Mesothelial cell of epicardium (in vitro differentiated cells): Measurements from ENCODE around the gene RAF1. TPM values are rescaled to one million over a fixed set of nuclear protein-coding genes. Genes with fewer than 3 reads are reported as not detected.

ENCODE experiments used
- DNase-seq, 2 experiments: peaks; one replicate each; pipeline ENCODE4 v3.0.0; 2021; ENCODE audit warnings: low spot score in 2 of 2; ENCODE audit not compliant: unreplicated experiment in 2 of 2
- H3K27ac Mint-ChIP-seq: 2 replicates; pipeline ENCODE4 v1.8.0; 2021; ENCODE audit warnings: mixed read lengths
- H3K27me3 Mint-ChIP-seq: 2 replicates; pipeline ENCODE4 v1.8.0; 2021; ENCODE audit warnings: low read depth, mixed read lengths
- H3K36me3 Mint-ChIP-seq: 2 replicates; pipeline ENCODE4 v1.8.0; 2021; ENCODE audit warnings: mixed read lengths
- H3K4me1 Mint-ChIP-seq: 2 replicates; pipeline ENCODE4 v1.8.0; 2021; ENCODE audit warnings: mixed read lengths
- H3K4me3 Mint-ChIP-seq: 2 replicates; pipeline ENCODE4 v1.8.0; 2021; ENCODE audit warnings: mild to moderate bottlenecking, moderate library complexity, mixed read lengths
- H3K9me3 Mint-ChIP-seq: 2 replicates; pipeline ENCODE4 v1.8.0; 2021; ENCODE audit warnings: mixed read lengths
- CTCF ChIP-seq: fragments of 200-600 bp; sonication (generic); IDR thresholded peaks from one replicate; pipeline ENCODE4 v1.5.0; 2021; ENCODE audit warnings: antibody characterized with exemption; ENCODE audit not compliant: unreplicated experiment
- total RNA-seq: library from RNA; stranded (reverse); gene quantifications from 3 replicates; pipeline ENCODE4 v1.2.1, GENCODE V29; 2021

The RAF1 gene
- total RNA-seq, 1 donor from 2014 or later = 116 TPM

GRCh38 chr3:12559520-12559919 is 104.4 kb downstream of the RAF1 start:
- no peak for DNase-seq
- peaks cover 2% of the 10 kb centered on the region for H3K36me3 Mint-ChIP-seq
- peaks cover 59% of the 10 kb centered on the region for H3K4me1 Mint-ChIP-seq
- H3K27ac Mint-ChIP-seq = peak overlapping the region; percentile 97
- no peaks in the 10 kb centered on the region for H3K9me3 Mint-ChIP-seq
- H3K4me3 Mint-ChIP-seq = peak overlapping the region; percentile 23
- TF ChIP-seq CTCF = no peak
- H3K27me3 Mint-ChIP-seq = peaks cover 2% of the 10 kb centered on the region

GRCh38 chr3:12558706-12559105 is 105.2 kb downstream of the RAF1 start:
- Mint-ChIP-seq H3K4me1 (peaks cover 57% of the 10 kb centered on the region), H3K4me3 (peak overlapping the region; percentile 82), H3K27me3 (peaks cover 6% of the 10 kb centered on the region), H3K27ac (peak overlapping the region; percentile 97), H3K9me3 (no peaks in the 10 kb centered on the region), H3K36me3 (no peaks in the 10 kb centered on the region)
- no peak for TF ChIP-seq CTCF
- DNase-seq = no peak

- no peak for TF ChIP-seq CTCF
- no peaks in the 10 kb centered on the region for H3K36me3 Mint-ChIP-seq
- H3K4me3 Mint-ChIP-seq = peak overlapping the region; percentile 82
- peaks cover 15% of the 10 kb centered on the region for H3K27me3 Mint-ChIP-seq
- H3K4me1 Mint-ChIP-seq = peaks cover 52% of the 10 kb centered on the region
- H3K27ac Mint-ChIP-seq = peak overlapping the region; percentile 97
- no peak for DNase-seq
- no peaks in the 10 kb centered on the region for H3K9me3 Mint-ChIP-seq
Observed at GRCh38 chr3:12557473-12558100, 106.3 kb downstream of the RAF1 start.

- H3K4me1 Mint-ChIP-seq = peaks cover 45% of the 10 kb centered on the region
- H3K27ac Mint-ChIP-seq = peak within 1 kb of the TSS; percentile 98
- peaks cover 15% of the 10 kb centered on the region for H3K27me3 Mint-ChIP-seq
Observed at GRCh38 chr3:12556690-12557472, 107.0 kb downstream of the RAF1 start, which contains the start of gene MKRN2. TSS of gene MKRN2 (plus strand) at chr3:12557087. CDS start at chr3:12557151, 64 bp downstream.

GRCh38 chr3:12556314-12556689 is 107.6 kb downstream of the RAF1 start:
- H3K9me3 Mint-ChIP-seq = no peaks in the 10 kb centered on the region
- no peak for TF ChIP-seq CTCF
- H3K4me1 Mint-ChIP-seq = peaks cover 39% of the 10 kb centered on the region
- H3K36me3 Mint-ChIP-seq = no peaks in the 10 kb centered on the region
- H3K4me3 Mint-ChIP-seq = peak overlapping the region; percentile 82
- H3K27ac Mint-ChIP-seq = peak overlapping the region; percentile 98
- peaks cover 16% of the 10 kb centered on the region for H3K27me3 Mint-ChIP-seq
- no peak for DNase-seq

More at GRCh38 chr3:12556690-12557472, 107.0 kb downstream of the RAF1 start, which contains the start of gene MKRN2:
- peak; percentile 72 to 89 for DNase-seq
- Mint-ChIP-seq H3K4me3 (peak within 1 kb of the TSS; percentile 82), H3K9me3 (no peaks in the 10 kb centered on the region), H3K36me3 (no peaks in the 10 kb centered on the region)
- TF ChIP-seq CTCF = no peak
